HAP-1 (cell line): Measurements from ENCODE around the gene P3H3.

ENCODE experiments used
- DNase-seq, 2 experiments: peaks; one replicate each; pipeline ENCODE4 v3.0.0-alpha.2; 2016 to 2020; ENCODE audit warnings: low spot score in 2 of 2
- H3K27me3 ChIP-seq: fragments of 250-450 bp; sonication (Bioruptor Pico); 2 replicates; pipeline ENCODE4 v1.5.1; 2020; ENCODE audit warnings: low read depth, mild to moderate bottlenecking, moderate library complexity
- H3K36me3 ChIP-seq: fragments of 250-450 bp; sonication (Bioruptor Pico); replicated peaks from 2 replicates; pipeline ENCODE4 v1.5.1; 2020; ENCODE audit warnings: mild to moderate bottlenecking
- H3K4me1 ChIP-seq: fragments of 250-450 bp; sonication (Bioruptor Pico); 2 replicates; pipeline ENCODE4 v1.5.1; 2020; ENCODE audit warnings: mild to moderate bottlenecking
- H3K4me3 ChIP-seq: fragments of 250-450 bp; sonication (Bioruptor Pico); 2 replicates; pipeline ENCODE4 v1.5.1; 2020; ENCODE audit warnings: mild to moderate bottlenecking, moderate library complexity
- H3K9me3 ChIP-seq: fragments of 250-450 bp; sonication (Bioruptor Pico); 2 replicates; pipeline ENCODE4 v1.5.1; 2020; ENCODE audit warnings: mild to moderate bottlenecking, moderate library complexity
- in situ Hi-C: fragments of 300-500 bp; cut with MboI; formaldehyde crosslinking; loops from 3 replicates; pipeline ENCODE4 v1.14.3; 2020; ENCODE audit warnings: low sequenced_read_pairs, inconsistent platforms, mixed read lengths

The P3H3 gene, protein sequence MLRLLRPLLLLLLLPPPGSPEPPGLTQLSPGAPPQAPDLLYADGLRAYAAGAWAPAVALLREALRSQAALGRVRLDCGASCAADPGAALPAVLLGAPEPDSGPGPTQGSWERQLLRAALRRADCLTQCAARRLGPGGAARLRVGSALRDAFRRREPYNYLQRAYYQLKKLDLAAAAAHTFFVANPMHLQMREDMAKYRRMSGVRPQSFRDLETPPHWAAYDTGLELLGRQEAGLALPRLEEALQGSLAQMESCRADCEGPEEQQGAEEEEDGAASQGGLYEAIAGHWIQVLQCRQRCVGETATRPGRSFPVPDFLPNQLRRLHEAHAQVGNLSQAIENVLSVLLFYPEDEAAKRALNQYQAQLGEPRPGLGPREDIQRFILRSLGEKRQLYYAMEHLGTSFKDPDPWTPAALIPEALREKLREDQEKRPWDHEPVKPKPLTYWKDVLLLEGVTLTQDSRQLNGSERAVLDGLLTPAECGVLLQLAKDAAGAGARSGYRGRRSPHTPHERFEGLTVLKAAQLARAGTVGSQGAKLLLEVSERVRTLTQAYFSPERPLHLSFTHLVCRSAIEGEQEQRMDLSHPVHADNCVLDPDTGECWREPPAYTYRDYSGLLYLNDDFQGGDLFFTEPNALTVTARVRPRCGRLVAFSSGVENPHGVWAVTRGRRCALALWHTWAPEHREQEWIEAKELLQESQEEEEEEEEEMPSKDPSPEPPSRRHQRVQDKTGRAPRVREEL

DNA sequence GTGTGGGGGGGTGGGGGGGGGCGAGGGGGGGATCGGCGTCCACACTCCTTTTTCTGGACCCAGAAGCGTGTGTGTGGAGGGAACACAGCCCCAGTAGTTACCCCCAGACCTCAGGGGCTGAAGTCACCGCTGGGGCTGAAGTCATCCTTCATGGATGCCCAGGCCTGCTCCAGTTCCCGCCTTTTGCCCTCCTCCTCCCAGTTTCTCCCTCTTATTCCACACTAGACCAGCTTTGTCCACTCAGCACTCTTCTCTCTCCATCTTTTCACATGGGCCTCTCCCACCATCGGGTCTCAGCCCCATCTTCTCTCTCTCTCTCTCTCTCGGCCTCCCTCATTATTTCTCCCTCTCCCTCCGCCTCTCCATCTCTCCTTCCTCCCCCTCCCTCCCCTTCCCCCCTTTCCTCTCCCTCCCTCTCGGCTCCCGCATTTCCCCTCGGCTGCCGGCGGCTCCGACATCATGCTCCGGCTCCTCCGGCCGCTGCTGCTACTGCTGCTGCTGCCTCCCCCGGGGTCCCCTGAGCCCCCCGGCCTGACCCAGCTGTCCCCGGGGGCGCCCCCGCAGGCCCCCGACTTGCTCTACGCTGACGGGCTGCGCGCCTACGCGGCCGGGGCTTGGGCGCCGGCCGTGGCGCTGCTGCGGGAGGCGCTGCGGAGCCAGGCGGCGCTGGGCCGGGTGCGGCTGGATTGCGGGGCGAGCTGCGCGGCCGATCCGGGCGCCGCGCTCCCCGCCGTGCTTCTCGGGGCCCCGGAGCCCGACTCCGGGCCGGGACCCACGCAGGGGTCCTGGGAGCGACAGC lies at the start of gene P3H3:
Gene P3H3, plus strand, starts transcription at position 426 of the 799 bp plus-strand sequence. Its CDS starts 34 bp downstream, at position 460.
- no peaks in the 10 kb centered on the region for H3K27me3 ChIP-seq
- H3K9me3 ChIP-seq: no peaks in the 10 kb centered on the region
- peak; percentile 61 to 81 for DNase-seq
- peak within 1 kb of the TSS; percentile 93 for H3K4me3 ChIP-seq
- peaks cover 13% of the 10 kb centered on the region for H3K4me1 ChIP-seq
- in situ Hi-C loops: loop anchor here (5.0 kb wide), 1 partner anchor 76 kb away; the partner anchor contains the start of gene MLF2
- peaks cover 36% of the 10 kb centered on the region for H3K36me3 ChIP-seq

GRCh38 chr12:6778574-6779550 lies 49.3 kb upstream of the P3H3 start:
- H3K4me3 ChIP-seq: peak overlapping the region; percentile 33
- H3K27me3 ChIP-seq: no peaks in the 10 kb centered on the region
- peak; percentile 89 to 98 for DNase-seq
- no peaks in the 10 kb centered on the region; the same call in 1 of the 2 replicates for H3K36me3 ChIP-seq
- H3K4me1 ChIP-seq: peaks cover 7% of the 10 kb centered on the region
- no peaks in the 10 kb centered on the region for H3K9me3 ChIP-seq
- in situ Hi-C loops: no loop called here

DNA sequence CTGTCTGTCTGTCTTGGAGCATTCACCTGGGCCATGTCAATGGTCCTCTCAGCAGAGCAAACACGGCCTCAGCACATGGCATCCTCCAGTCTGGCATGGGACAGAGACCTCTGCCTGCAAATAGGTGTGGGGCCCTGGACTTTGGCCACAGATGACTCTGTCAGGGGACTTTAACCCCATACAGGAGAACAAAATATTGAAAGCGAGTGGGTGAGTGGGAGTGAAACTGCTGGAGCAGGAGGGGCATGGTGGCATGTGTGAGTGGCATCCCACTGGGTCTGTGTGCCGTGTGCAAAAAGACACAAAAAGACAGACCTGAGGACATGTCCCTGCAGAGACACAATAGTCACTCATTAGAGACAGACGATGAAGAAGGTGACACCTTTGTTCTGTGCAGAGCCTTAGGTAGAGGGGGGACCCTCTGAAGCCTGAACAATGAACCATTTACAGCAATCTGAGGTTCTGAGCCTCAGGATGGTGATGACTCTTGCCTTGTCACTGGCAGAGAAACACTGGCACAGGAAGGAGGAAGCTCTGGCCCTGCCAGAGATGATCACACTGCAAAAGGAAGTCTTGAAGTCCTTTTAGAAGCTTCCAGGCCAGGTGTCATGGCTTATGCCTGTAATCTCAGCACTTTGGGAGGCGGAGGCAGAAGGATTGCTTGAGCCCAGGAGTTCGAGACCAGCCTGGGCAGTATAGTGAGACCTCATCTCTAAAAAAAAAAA lies 48.3 kb upstream of the P3H3 start:
- in situ Hi-C loops: no loop called here
- no peaks in the 10 kb centered on the region for H3K27me3 ChIP-seq
- H3K4me3 ChIP-seq: no peak overlapping the region
- H3K4me1 ChIP-seq: peaks cover 7% of the 10 kb centered on the region
- H3K36me3 ChIP-seq: no peaks in the 10 kb centered on the region; the same call in 1 of the 2 replicates
- DNase-seq: no peak
- no peaks in the 10 kb centered on the region for H3K9me3 ChIP-seq

DNA sequence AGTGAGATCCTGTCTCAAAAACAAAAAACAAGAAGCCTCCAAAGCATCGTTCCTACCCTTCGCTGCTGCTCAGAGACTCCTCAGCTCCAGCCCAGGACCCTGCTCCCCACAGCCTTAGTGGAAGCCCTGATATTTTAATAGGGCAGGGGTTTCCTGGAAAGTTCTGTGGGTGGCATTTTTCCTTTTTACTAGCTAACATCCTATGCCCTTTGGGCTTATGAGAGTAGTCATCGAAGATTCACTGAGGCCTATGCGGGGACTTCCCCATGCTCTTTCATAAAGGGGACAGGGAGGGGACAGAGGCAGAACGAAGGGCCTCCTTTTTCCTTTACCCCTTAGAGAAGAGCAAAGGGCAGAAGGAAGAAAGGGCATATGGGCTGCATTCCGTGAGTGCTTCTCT lies 47.6 kb upstream of the P3H3 start:
- H3K27me3 ChIP-seq: no peaks in the 10 kb centered on the region
- in situ Hi-C loops: no loop called here

GRCh38 chr12:6782119-6782518 lies 46.1 kb upstream of the P3H3 start:
- H3K4me1 ChIP-seq: peaks cover 12% of the 10 kb centered on the region

More for the DNA sequence above, 47.6 kb upstream of the P3H3 start:
- no peak for DNase-seq
- H3K36me3 ChIP-seq: no peaks in the 10 kb centered on the region; the same call in 1 of the 2 replicates
- H3K4me3 ChIP-seq: no peak overlapping the region
- H3K4me1 ChIP-seq: peaks cover 7% of the 10 kb centered on the region
- H3K9me3 ChIP-seq: no peaks in the 10 kb centered on the region

DNA sequence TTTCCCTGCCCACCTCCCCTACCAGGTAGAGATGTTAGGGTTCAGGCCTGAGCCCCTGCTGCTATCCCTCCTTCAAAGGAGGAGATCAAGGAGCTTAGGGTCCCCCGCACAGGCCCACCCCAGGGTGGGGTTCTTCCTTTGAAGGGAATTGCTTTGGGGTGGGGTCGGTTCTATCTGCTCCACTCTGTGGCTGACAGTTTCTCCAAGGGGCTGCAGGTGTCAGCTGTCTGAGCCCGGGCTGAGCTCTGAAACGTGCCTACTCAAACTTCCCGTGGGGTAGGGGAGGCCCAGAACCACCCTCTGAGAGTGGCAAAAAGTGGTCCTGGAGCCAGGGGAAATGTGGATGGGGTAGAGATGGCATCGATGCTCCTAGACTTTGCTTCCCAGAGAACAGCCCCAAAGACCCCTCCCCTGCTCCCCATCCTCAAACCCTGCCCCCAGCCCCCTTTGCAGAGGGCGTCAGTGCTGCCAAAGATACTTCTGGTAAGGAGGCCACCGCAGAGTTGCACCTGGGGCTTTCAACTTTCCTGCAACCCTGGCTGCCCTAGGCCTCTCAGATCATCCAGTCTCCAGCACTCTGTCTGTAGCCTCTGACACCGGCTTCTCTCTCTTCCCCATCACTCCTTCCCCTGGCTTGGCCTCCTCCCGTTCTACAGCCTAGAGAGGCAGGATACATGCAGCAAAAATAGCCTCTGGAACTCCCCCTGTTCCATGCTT lies 45.2 kb upstream of the P3H3 start:
- Histone ChIP-seq H3K36me3 (no peaks in the 10 kb centered on the region), H3K9me3 (no peaks in the 10 kb centered on the region), H3K27me3 (no peaks in the 10 kb centered on the region), H3K4me1 (peaks cover 12% of the 10 kb centered on the region), H3K4me3 (no peak overlapping the region)
- DNase-seq: no peak
- in situ Hi-C loops: no loop called here

More at GRCh38 chr12:6782119-6782518, 46.1 kb upstream of the P3H3 start:
- in situ Hi-C loops: no loop called here
- Histone ChIP-seq H3K4me3 (no peak overlapping the region), H3K27me3 (no peaks in the 10 kb centered on the region), H3K9me3 (no peaks in the 10 kb centered on the region), H3K36me3 (no peaks in the 10 kb centered on the region)
- no peak for DNase-seq

GRCh38 chr12:6783828-6784227 lies 44.4 kb upstream of the P3H3 start:
- Histone ChIP-seq H3K27me3 (no peaks in the 10 kb centered on the region), H3K4me1 (peaks cover 5% of the 10 kb centered on the region; the same call in 1 of the 2 replicates)

DNA sequence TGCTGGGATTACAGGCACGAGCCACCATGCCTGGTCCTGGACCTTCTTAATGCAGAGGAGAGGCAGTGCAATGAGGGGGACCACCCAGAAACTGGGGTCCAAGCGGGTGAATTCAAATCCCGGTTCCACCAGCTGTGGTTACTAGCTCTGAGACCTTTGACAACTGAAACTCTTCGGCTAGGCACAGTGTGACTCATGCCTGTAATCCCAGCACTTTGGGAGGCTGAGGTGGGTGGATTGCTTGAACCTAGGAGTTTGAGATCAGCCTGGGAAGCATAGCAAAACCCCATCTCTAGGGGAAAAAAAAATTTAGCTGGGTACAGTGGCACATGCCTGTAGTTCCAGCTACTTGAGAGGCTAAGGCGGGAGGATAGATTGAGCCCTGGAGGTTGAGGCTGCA lies 43.9 kb upstream of the P3H3 start:
- no peak for DNase-seq
- H3K36me3 ChIP-seq: no peaks in the 10 kb centered on the region
- in situ Hi-C loops: no loop called here
- H3K9me3 ChIP-seq: no peaks in the 10 kb centered on the region
- no peaks in the 10 kb centered on the region for H3K27me3 ChIP-seq
- H3K4me3 ChIP-seq: no peak overlapping the region
- H3K4me1 ChIP-seq: peaks cover 5% of the 10 kb centered on the region; the same call in 1 of the 2 replicates

More at GRCh38 chr12:6783828-6784227, 44.4 kb upstream of the P3H3 start:
- in situ Hi-C loops: no loop called here
- no peak for DNase-seq
- no peaks in the 10 kb centered on the region for H3K36me3 ChIP-seq
- H3K9me3 ChIP-seq: no peaks in the 10 kb centered on the region
- H3K4me3 ChIP-seq: no peak overlapping the region

- Histone ChIP-seq H3K9me3 (no peaks in the 10 kb centered on the region), H3K27me3 (no peaks in the 10 kb centered on the region), H3K4me1 (0 out of 2 replicates have a peak, but pooled peaks cover 5% of the 10 kb centered on the region), H3K4me3 (no peak overlapping the region), H3K36me3 (no peaks in the 10 kb centered on the region)
- in situ Hi-C loops: no loop called here
- DNase-seq: no peak
Measured at GRCh38 chr12:6784761-6785160, 43.4 kb upstream of the P3H3 start.

DNA sequence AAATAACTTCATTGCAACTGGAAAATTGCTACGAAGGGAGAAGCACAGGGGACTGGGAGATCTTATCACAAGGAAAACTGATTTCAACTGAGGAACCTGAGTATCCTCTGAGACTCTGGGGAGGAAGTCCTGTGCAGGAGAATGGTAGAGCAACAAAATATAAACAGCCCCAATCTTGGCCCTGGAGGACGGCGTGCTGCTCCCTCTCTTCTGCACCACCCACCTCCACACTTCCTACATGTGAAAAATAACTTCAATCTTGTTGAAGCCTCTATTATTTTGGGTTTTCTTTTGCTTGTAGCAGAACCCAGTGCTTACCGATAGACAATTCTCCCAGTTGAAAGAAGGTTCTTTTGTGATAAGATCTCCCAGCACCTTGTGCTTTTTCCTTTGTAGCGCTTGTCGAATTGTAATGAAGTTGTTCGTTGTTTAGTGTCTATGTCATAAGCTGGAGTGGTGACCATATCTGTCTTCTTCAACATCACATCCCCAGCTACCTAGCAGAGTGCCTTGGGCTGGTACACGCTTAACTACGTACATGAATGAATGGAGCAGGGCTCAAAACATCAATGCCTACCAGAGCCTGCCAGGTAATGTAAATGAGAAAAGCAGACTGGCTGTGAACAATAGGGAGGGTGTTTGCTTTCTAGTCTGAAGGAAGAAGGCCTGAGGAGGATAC lies 41.7 kb upstream of the P3H3 start:
- in situ Hi-C loops: no loop called here
- Histone ChIP-seq H3K36me3 (no peaks in the 10 kb centered on the region), H3K4me3 (no peak overlapping the region), H3K9me3 (no peaks in the 10 kb centered on the region), H3K27me3 (no peaks in the 10 kb centered on the region), H3K4me1 (0 out of 2 replicates have a peak, but pooled peaks cover 5% of the 10 kb centered on the region)
- no peak for DNase-seq

- H3K9me3 ChIP-seq: no peaks in the 10 kb centered on the region
- no peaks in the 10 kb centered on the region for H3K27me3 ChIP-seq
- in situ Hi-C loops: no loop called here
- H3K4me3 ChIP-seq: no peak overlapping the region
- H3K4me1 ChIP-seq: 0 out of 2 replicates have a peak, but pooled peaks cover 5% of the 10 kb centered on the region
- no peaks in the 10 kb centered on the region for H3K36me3 ChIP-seq
- DNase-seq: no peak
Measured at GRCh38 chr12:6787309-6787708, 40.9 kb upstream of the P3H3 start.
